ENCODE results near the gene OR2Z1.
A peak's percentile ranks its signal among the peaks of the same experiment; 100 is the strongest.

OR2Z1 gene, protein sequence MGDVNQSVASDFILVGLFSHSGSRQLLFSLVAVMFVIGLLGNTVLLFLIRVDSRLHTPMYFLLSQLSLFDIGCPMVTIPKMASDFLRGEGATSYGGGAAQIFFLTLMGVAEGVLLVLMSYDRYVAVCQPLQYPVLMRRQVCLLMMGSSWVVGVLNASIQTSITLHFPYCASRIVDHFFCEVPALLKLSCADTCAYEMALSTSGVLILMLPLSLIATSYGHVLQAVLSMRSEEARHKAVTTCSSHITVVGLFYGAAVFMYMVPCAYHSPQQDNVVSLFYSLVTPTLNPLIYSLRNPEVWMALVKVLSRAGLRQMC

DNA sequence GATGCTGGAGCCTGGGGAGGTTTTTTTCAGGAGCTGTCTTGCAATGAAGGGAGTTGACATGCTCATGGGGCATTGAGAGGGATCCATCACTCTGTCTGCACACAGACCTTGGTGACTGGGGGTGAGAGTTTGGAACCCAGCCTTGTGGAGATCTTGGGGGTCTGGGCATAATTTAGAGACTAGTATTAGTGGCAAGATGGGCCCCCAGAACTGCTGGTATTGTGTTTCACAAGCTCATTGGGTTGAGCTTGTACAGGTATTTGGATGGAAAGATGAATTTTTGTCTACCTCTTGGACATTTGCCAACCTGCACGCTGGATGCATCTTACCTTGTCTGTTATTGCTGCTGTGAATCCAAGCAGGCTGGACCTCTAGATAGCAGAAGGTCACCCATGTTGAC lies at the start of gene OR2Z1:
Gene OR2Z1, plus strand, starts transcription at position 301 of the 400 bp plus-strand sequence. CDS start 9,395 bp downstream, outside the sequence.
- no peak for DNase-seq

DNA sequence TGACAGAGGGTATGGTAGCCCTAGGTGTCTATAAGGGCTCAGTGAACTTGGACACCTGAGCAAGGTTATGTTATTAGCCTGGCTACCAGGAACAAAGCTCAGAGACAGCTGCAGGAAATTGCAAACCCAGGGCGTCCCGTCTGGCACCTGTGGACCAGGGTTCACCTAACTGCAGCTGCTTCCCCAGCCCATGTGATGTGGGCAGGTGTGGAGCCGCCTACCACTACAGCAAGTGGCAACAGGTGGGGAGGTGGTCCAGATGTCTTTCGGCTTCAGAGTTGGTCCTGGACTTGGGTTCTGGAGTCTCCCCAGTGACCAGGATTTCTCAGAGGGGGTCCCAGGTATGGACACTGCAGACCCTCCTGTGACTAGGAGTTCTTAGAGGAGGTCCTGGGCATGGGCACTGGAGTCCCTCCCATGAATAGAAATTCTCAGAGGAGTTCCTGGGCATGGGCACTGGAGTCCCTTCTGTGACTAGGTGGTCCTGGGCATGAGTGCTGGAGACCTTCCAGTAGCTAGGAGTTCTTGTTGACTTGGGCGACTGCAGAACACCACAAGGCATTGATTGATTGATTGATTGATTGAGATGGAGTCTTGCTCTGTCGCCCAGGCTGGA lies 48.0 kb upstream of the OR2Z1 start:
- no peak for DNase-seq

DNA sequence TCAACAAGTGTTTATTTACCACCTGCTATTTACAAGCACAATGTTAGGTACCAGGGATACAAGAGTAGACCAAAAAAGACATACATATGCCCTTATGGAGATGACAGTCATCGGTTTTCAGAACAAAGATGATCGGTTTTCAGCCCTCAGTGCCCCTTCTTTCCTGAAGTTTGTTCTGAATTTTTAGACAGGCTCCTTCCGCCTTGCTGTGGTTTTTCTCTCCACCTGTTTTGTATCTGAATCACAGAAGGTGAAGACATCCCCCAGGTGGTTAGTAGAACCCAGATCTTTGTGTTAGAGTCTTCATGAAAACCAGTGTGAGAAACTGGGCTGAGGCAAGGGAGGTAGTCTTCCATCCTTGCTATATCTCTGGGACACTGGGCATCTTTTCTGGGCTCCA lies 46.4 kb upstream of the OR2Z1 start:
- DNase-seq: no peak

DNA sequence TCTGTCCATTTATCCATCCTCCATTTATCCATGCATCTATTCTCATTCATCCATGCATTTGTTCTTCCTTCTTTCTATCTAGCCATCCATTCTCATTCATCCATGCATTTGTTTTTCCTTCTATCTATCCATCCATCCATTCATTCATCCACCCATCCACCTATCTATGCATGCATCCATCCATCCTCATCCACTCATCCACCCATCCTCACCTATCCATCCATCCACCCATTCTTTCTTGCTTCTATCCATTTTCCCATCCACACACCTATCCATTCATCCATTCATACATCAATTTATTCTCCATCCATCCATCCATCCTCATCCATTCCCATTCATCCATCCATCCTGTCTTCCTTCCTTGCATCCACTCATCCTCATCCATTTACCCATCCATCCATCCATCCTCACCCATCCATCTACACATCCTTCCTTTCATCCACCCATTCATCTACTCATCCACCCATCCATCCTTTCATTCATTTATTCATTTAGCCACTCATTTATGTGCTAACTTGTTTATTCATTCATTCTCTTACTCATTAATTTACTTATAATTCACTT lies 43.1 kb upstream of the OR2Z1 start:
- DNase-seq: no peak

DNA sequence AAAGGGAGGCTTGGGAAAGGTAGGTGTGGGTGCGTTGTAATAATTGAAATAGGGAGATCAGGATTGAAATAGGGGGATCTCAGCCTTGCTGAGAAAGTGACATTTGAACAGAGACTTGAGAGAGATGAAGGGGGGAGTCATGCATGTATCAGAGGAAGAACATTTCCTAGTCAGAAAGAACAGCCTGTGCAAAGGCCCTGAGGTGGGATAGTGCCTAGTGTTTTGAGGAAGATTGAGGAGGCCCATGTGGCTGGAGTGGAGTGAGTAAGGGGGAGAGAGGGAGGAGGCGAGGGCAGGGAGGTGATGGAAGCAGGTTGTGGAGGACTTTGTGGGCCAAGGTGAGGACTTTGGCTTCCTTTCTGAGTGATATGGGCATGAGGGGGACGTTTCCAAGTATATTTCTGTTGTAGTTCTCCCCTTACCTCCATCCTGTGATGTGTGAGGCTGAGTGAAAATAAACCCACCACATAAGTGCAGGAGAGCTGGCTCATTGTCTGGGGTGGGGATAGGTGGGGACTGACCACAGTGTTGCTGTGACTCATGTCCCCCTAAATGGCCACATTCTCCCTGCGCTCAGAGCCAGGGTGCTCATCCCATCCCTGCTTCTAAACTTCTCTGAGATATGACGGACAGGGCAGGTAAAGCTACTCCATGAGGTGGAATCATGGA lies 40.6 kb upstream of the OR2Z1 start:
- DNase-seq: no peak

DNA sequence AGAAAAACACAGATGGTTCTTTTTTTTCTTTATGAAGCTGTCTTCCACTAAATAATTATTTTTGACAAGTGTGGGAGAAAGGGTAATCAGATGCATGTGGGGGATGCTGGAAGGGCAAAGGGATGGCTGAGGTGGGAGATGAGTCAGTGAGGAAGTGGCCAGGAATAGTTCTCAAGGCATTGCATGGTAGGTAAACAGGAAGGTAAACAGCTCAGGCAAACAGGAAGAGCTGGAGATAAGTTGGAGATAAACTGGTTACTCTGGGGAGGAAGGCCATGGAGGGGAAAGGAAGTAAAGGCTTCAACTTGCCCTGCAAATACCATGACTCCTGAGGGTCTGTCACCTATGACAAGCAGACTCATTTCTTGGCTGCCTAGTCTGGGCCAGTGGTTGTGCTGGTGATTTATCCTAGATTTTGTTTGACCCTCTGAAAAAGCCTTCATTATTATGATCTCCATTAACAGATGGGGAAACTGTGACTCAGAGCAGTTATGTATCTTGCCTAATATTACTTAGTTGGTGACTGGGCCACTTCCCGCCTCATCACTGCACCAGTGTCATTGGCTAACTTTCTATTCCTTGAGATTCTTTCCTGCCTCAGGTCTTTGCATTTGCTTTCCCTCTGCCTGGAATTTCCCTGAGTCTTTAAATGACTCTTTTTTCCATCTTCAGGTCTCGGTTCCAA lies 39.9 kb upstream of the OR2Z1 start:
- no peak for DNase-seq

DNA sequence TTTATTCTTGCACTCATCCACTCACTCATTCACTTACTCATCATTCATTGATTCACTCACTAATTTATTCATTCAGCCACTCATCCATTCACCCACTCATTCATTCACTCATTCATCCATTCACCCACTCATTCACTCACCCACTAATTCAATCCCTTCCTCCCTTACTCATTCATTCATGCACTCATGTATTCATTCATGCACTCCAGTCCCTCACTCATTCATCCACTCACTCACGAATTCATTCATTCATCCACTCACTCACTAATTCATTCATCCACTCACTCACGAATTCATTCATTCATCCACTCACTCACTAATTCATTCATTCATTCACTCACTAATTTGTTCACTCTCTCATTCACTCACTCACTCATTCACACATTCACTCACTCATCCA lies 39.0 kb upstream of the OR2Z1 start:
- DNase-seq: no peak

DNA sequence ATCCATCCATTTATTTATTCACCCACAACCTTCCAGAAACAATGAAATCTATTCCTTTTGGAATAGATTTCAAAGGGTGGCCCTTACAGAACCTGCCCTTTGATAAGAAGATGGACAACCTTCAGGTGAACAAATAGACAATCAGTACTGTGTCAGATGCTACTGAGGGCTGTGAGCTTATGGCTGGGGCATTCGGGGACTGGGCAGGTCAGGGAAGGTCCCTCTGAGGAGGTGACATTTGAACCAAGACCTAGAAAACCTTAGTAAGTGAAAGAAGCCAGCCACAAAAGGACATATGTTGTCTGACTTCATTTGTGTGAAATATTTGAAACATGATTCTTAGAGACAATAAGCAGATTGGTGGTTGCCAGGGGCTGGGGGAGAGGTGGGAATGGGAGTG lies 38.5 kb upstream of the OR2Z1 start:
- DNase-seq: no peak

DNA sequence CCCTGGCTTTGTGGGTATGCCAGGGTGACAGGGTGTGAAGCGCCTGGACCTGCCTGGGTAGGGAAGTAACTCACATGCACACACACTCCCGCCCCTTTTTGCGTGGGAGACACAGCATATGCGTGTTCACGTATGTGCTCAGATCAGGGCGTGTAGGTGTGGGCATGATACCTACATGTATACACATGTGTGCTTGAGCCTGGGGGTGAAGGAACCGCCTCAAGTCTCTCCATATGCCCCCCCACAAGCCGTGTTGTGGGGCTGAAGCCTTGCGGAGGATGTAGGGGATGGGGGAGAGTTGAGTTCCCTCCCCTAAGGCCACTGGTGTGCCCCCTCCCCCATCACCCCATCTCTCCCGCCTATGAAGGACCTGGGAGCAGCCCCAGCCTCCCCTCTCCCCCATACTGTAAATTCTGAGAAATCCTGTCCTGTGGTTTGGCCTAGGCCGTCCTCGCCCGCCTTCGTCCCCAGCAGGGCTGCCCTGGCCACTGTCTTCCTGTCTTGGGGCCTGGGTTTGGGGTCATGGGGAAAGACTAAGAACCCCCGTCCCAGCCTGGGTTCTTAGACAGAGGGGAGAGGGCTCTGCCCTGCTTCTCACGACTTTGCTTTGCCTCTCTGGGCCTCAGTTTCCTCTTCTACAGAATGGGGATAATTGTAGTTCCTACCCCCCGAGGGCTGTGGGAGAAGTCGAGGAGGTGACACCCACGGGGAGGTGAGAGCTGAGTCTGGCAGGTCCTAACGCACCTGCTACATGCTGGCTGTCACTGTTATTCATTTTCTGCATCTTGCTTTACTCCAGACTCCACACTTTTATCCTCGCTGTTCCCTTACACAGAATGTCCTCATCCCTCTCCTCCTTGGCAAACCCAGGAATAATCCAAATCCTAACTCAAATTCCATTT lies 37.2 kb upstream of the OR2Z1 start:
- no peak for DNase-seq

DNA sequence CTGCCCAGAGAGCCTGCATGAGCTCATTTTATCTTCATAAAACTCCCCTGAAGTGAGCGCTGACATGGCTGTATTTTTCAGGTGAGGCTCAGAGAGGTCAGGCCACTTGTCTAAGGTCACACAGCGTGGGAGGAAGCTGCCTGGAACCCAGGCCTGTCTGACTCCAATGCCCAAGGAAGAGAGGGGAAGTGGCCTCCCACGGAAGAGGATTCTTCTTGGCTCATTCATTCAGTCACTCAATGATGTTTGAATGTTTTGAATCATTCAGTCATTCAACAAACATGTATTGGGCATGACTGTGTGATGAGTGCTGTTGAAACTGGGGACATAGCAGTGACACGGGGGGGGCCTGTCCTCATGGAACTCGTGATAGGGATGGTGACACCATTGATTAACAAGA lies 34.9 kb upstream of the OR2Z1 start:
- DNase-seq: no peak

DNA sequence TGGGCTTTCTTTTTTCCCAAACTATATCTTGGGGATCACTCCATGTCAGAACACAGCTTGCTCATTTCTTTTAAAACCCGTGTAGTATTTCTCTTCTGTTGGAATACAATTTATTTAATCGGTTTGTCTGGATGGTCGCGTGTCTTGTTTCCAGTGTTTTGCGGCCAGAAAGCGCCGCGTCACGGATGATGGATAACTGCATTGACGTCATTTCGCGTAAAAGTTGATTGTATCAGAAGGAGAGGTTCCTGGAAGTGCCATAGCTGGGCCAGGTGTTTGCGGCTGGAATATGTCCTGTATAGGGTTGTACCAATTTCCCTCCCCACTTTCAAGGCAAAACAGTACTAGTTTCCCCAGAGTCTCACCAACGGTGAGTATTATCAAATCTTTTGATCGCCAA lies 32.5 kb upstream of the OR2Z1 start:
- no peak for DNase-seq

DNA sequence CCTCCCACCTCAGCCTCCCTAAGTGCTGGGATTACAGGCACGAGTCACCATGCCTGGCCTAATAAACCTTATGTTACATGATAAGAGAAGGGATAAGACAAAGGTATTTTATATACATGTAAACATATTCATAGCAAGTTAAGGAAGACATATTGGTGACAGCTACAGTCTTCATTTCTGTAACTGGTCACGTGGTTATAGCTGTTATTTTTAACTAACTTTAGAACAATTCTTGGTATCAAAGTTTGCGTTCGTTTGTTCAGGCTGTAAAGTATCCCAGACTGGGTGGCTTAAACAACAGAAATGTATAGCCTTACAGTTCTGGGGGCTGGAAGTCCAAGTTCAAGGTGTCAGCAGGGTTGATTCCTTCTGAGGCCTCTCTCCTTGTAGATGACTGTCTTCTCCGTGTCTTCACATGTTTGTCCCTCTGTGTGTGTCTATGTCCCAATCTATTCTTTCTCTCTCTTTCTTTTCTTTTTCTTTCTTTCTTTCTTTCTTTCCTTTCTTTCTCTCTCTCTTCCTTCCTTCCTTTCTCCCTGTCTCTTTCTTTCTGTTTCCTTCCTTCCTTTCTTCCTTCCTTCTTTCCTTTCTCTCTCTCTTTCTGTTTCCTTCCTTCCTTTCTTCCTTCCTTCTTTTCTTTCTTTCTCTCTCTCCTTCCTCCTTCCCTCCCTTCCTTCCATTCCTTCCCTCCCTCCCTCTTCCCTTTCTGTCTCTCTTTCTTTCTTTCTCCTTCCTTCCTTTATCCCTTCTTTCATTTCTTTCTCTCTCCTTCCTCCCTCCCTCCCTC lies 30.5 kb upstream of the OR2Z1 start:
- DNase-seq: no peak

DNA sequence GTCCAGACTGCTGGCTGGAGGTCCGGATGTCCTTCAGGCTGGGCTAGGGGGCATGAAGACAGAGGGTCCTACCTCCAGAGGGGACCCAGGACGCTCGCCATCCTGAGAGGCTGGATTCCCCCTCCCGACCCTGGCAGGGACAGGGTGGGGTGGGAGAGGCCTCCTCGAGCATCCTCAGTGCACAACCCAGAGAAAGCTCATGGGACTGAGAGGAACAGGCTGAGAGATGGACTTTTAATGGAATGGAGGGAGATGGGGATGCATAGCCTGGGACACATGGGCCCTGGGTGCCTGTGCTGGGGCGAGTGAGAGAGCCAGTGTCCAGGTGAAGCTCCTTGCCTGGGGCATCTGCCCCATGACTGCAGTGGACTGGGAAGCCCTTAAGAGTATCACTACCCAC lies 25.9 kb upstream of the OR2Z1 start:
- no peak for DNase-seq

DNA sequence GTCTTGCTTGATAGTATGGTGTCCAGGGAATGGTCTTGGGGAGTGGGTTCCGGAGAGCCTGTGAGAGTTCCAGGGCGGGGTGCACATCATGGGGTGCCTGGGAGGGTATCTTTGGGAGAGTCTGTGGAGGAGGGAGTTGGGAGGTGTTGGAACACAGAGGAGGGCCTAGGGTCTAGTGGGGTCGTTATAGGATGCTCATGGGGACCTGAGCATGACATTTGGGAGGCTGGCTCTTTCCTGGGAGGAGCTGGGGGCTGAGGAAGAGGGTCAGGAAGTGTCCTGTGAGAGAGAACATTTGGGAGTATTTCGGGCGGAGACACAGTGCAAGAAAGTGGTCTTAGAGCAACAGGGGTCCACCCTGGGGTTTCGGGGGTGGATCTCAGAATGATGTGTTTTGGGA lies 25.5 kb upstream of the OR2Z1 start:
- no peak for DNase-seq

DNA sequence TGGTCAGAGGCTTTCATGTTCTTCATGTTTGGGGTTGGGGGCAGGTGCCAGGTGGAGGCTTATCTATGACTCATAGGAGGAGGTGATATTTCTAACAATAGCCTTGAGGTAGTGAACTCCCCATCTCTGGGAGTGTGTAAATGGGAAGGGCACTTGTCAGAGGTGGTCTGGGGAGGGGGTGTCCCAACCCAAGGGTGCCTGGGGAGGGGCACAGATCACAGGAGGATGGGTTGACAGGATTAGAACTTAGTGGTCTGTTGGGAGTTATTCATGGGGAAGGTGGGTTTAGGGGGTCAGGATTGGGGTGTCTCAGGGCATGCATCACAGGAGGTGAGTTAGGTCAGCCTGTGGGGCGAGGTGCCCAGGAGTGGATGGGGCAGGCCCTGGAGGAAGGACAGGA lies 24.4 kb upstream of the OR2Z1 start:
- no peak for DNase-seq

DNA sequence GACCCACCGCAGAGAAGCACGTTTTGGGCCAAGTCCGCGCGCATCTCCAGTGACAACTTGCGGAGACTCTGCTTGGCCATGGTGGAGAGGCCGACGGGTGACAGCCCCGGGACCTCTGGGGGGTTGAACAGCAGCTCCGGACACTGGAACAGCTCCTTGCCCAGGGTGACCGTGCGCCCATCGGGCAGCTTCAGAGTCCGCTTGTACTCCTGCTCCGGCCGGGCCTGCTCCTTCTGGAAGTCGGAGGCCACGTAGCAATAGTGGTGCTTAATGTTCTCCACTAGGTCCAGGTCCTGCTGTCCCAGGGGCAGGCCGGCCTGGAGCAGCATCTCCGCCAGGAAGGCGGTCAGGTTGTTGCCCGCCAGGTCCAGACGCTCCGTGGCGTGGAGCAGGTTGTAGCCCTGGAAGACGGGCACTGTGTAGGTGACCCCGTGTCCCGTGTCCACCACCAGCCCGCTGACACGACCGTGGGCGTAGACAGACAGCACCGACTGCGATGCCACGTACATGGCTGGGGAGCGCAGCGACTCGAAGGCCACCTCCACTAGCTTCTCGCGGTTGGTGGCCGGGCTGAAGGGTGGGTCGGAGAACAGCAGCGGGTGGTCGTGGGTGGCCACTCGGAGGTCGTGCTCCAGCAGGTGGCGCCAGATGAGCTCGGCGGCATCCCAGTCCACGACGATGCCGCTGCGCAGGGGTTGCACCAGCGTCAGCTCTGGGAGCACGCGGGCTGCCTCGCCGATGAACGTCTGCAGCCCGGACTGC lies 23.6 kb upstream of the OR2Z1 start:
- peak; percentile 12 for DNase-seq

DNA sequence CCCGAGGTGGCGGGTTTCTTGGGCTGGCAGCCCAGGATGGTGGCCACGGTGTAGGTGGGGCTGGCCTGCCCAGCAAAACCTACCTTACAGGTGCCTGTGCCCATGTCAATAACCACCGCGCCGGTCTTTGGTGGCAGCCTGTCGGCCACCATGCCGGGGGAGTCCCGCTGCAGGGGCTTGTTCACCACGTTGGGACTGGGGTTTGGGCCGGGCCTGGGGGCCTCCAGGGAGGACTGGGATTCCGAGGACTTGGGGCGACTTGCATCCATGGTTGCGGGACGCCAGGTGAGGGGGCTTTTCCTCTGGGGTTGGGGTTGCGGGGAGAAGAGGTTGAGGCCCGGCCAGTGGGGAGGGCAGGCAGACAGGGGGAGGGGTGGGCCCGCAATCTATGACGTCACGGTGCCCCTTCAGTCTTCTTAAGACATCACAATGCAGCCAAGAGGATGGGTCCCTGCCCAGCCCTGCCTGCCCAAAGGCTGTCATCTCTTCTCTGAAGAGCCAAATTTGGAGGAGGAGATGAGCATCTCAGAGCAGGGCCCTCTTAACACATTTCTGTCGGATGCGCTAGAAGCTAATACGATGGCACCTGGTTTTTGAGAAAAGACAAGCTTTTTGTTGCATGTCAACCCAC lies 22.9 kb upstream of the OR2Z1 start, which contains the start of gene ACTL9:
Gene ACTL9, minus strand, starts transcription at position 363 of the 631 bp plus-strand sequence. Its CDS starts 94 bp downstream, at position 269.
- no peak for DNase-seq

DNA sequence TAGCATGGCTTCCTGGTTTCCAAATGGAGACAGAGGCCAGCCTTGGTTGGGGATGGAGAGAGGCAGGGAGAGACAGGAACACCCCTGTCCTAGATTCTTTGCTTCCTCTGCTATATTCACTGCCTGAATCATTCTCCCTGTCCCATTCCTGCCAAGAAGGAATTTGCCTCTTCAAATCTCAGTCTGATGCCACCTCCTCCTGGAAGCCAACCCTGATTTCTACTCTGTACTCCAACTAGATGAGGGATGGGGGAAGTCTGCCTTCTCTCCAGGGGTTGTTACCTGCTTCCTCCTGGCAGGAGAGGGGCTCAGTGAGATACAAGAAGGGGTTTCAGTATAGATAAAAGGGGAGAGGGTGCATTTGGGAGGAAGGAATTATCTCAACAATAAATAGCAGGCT lies 21.5 kb upstream of the OR2Z1 start:
- no peak for DNase-seq

DNA sequence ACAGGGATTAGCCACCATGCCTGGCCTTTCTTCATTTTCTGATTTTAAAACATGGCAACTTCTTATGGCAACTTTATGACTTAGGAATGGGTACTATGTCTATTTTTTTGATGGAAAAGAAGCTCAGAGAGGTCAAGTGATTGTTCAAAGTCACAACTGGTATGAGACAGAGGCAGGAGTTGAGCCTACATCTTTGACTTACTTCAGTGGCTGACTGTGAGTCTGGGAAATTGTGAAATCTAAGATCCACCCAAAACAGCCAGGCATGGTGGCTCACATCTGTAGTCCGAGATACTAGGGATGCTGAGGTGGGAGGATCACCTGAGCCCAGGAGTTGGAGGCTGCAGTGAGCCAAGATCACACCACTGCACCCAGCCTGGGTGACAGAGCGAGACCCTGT lies 20.5 kb upstream of the OR2Z1 start:
- no peak for DNase-seq

DNA sequence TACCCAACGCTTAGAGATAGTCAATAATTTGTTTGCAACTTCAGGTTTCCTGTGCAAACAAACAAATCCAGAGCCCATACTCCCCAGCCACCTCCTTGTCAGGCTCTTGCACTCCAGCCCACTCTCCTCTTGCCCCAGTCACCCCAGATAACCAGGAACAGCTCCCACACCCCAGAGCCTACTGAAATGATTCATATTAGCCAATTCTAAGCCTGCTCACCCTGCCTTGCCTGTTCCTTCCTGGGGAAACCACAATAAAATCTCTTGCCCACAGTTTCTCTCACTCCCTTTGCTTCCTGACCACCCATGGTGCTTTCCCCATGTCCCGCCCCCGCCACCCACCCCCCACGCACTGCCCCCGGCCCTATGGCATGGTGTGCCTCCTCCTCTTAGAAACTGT lies 19.1 kb upstream of the OR2Z1 start:
- DNase-seq: no peak
